NOMO-1 (cell line): ENCODE results near the gene OSBPL7.

Experiments
- DNase-seq, 2 experiments: peaks; one replicate each; lab custom pipeline; 2025; ENCODE audit not compliant: unreplicated experiment in 2 of 2; lab: John Stamatoyannopoulos, UW

The OSBPL7 gene

GRCh38 chr17:47821424-47822391, at the start of gene OSBPL7:
Gene OSBPL7, minus strand, starts transcription at chr17:47821794. Its CDS starts 1,516 bp downstream, at chr17:47820278.
- peak; percentile 85 to 90 for DNase-seq

- no peak for DNase-seq
Observed at GRCh38 chr17:47871048-47871447, 49.5 kb upstream of the OSBPL7 start.

- no peak for DNase-seq
Observed at GRCh38 chr17:47870056-47870455, 48.5 kb upstream of the OSBPL7 start.

- no peak for DNase-seq
Observed at GRCh38 chr17:47869114-47869513, 47.5 kb upstream of the OSBPL7 start.

GRCh38 chr17:47867813-47868533, 46.4 kb upstream of the OSBPL7 start:
- no peak for DNase-seq

GRCh38 chr17:47866941-47867340, 45.3 kb upstream of the OSBPL7 start:
- DNase-seq = no peak

GRCh38 chr17:47864791-47865216, 43.2 kb upstream of the OSBPL7 start:
- DNase-seq = peak; percentile 71 to 80

- DNase-seq = peak in 1 of 2 experiments; percentile 31
Observed at GRCh38 chr17:47862621-47863440, 41.2 kb upstream of the OSBPL7 start.

GRCh38 chr17:47860386-47860785, 38.8 kb upstream of the OSBPL7 start:
- DNase-seq = no peak

GRCh38 chr17:47857551-47858455, 36.2 kb upstream of the OSBPL7 start:
- DNase-seq = peak in 1 of 2 experiments; percentile 23

- no peak for DNase-seq
Observed at GRCh38 chr17:47856830-47857229, 35.2 kb upstream of the OSBPL7 start.

- no peak for DNase-seq
Observed at GRCh38 chr17:47855737-47856136, 34.1 kb upstream of the OSBPL7 start.

- no peak for DNase-seq
Observed at GRCh38 chr17:47853616-47854015, 32.0 kb upstream of the OSBPL7 start.

- DNase-seq = no peak
Observed at GRCh38 chr17:47852113-47852949, 30.7 kb upstream of the OSBPL7 start.

- DNase-seq = no peak
Observed at GRCh38 chr17:47851764-47852112, 30.1 kb upstream of the OSBPL7 start.

GRCh38 chr17:47850692-47851573, 29.3 kb upstream of the OSBPL7 start, which contains the start of gene SP6:
Gene SP6, minus strand, starts transcription at chr17:47851163. Its CDS starts 2,734 bp downstream, at chr17:47848429.
- peak; percentile 29 to 30 for DNase-seq

GRCh38 chr17:47850373-47850691, 28.7 kb upstream of the OSBPL7 start:
- DNase-seq = no peak

- no peak for DNase-seq
Observed at GRCh38 chr17:47848198-47848513, 26.6 kb upstream of the OSBPL7 start.
